ENCODE measurements around the gene DCAF12L2.
"Not testable (repeated sequence)": the region's sequence is repeated elsewhere in the genome, so short reads cannot be mapped to it uniquely, and the experiment has no call there.

The DCAF12L2 gene

GRCh38 chrX:126165721-126166461, at the start of gene DCAF12L2:
TSS of gene DCAF12L2 (minus strand) at chrX:126166289. CDS start at chrX:126165924, 365 bp downstream.
- TF ChIP-seq CTCF (IDR thresholded peaks at IDR 0.05; ENCODE audit: control insufficient read depth, extremely low read depth, insufficient read depth): no peak
- H3K4me3 ChIP-seq (ENCODE audit: low read depth, low read length): no peak within 1 kb of the TSS
- DNase-seq (ENCODE audit: low read depth): no peak

- H3K4me3 ChIP-seq (ENCODE audit: low read depth, low read length); DNase-seq (ENCODE audit: low read depth): not testable (repeated sequence)
Observed at GRCh38 chrX:126190888-126191287, 24.8 kb upstream of the DCAF12L2 start.

- DNase-seq (ENCODE audit: low read depth): no peak
- no peak overlapping the region for H3K4me3 ChIP-seq (ENCODE audit: low read depth, low read length)
- TF ChIP-seq CTCF (IDR thresholded peaks at IDR 0.05; ENCODE audit: control insufficient read depth, extremely low read depth, insufficient read depth): no peak
Observed at GRCh38 chrX:126177133-126177840, 11.2 kb upstream of the DCAF12L2 start.

GRCh38 chrX:126170720-126171119, 4.6 kb upstream of the DCAF12L2 start:
- no peak overlapping the region for H3K4me3 ChIP-seq (ENCODE audit: low read depth, low read length)
- no peak for DNase-seq (ENCODE audit: low read depth)
- no peak for TF ChIP-seq CTCF (IDR thresholded peaks at IDR 0.05; ENCODE audit: control insufficient read depth, extremely low read depth, insufficient read depth)

- DNase-seq (ENCODE audit: low read depth): no peak
- no peak overlapping the region for H3K4me3 ChIP-seq (ENCODE audit: low read depth, low read length)
- TF ChIP-seq CTCF (IDR thresholded peaks at IDR 0.05; ENCODE audit: control insufficient read depth, extremely low read depth, insufficient read depth): no peak
Observed at GRCh38 chrX:126167560-126167959, 1.5 kb upstream of the DCAF12L2 start.

- H3K4me3 ChIP-seq (ENCODE audit: low read depth, low read length): no peak overlapping the region
- no peak for DNase-seq (ENCODE audit: low read depth)
- TF ChIP-seq CTCF (IDR thresholded peaks at IDR 0.05; ENCODE audit: control insufficient read depth, extremely low read depth, insufficient read depth): no peak
Observed at GRCh38 chrX:126165401-126165720, 728 bp downstream of the DCAF12L2 start.

GRCh38 chrX:126164689-126165400, 1.2 kb downstream of the DCAF12L2 start:
- DNase-seq (ENCODE audit: low read depth): no peak
- TF ChIP-seq CTCF (IDR thresholded peaks at IDR 0.05; ENCODE audit: control insufficient read depth, extremely low read depth, insufficient read depth): no peak
- H3K4me3 ChIP-seq (ENCODE audit: low read depth, low read length): no peak overlapping the region

All from LNCaP clone FGC (cell line).